HG03175 (cell line): ENCODE measurements around the gene AIFM3.

ENCODE experiments used
- ATAC-seq: cut with Tn5 transposase; IDR thresholded peaks from one replicate; pipeline ENCODE4 v1.9.1; 2021; ENCODE audit warnings: mild to moderate bottlenecking, moderate library complexity; ENCODE audit not compliant: unreplicated experiment

Gene AIFM3

GRCh38 chr22:21022955-21023614, 56.0 kb downstream of the AIFM3 start:
- no peak for ATAC-seq

DNA sequence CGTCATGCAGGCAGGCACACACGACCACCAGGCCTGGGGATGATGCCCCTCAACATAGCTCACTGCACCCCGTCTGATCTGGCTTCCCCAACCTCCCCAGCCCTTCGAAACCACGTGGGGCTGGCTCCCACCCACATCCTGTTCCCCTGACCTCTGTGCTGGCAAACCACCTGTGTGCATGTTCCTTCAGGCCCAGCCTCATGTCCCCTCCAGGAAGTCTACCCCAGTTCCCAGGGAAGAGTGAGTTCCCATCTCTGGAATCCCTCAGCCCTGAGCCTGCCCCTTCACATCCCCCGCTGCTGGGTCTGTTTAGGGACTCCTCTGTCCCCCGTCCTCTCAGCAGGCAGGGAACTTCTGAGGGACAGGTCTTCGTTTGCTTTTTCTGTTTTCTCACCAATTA, 58.2 kb downstream of the AIFM3 start:
- no peak for ATAC-seq

DNA sequence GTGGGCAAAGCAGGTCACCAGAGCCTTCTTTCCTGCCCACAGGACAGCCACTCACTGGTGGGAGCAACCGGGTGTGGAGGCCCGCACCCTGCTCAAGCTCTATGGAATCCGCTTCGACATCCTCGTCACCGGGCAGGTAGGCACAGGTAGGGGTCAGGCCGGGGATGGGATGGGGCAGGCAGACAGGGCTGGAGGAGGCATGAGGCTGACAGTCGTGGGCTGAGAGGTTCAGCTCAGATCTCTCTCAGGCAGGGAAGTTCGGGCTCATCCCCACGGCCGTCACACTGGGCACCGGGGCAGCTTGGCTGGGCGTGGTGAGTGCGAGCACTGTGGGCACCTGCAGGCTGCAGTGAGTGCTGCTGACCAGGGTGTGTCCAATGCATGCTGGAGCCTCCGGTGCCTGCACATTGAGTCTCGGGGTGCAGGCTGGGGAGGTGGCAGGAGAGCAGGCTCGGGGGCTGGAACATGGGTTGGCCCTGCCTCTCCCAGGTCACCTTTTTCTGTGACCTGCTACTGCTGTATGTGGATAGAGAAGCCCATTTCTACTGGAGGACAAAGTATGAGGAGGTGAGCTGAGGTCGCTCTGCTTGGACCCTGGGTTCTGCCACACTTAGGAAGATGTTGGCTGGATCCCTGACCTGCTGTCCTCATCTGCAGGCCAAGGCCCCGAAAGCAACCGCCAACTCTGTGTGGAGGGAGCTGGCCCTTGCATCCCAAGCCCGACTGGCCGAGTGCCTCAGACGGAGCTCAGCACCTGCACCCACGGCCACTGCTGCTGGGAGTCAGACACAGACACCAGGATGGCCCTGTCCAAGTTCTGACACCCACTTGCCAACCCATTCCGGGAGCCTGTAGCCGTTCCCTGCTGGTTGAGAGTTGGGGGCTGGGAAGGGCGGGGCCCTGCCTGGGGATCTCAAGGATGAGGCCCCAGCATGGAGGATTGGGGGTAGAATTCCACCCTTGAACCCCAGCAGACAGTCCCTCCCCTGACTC, 59.0 kb downstream of the AIFM3 start:
- ATAC-seq, result no peak

GRCh38 chr22:21026783-21027692, 60.0 kb downstream of the AIFM3 start:
- no peak for ATAC-seq

DNA sequence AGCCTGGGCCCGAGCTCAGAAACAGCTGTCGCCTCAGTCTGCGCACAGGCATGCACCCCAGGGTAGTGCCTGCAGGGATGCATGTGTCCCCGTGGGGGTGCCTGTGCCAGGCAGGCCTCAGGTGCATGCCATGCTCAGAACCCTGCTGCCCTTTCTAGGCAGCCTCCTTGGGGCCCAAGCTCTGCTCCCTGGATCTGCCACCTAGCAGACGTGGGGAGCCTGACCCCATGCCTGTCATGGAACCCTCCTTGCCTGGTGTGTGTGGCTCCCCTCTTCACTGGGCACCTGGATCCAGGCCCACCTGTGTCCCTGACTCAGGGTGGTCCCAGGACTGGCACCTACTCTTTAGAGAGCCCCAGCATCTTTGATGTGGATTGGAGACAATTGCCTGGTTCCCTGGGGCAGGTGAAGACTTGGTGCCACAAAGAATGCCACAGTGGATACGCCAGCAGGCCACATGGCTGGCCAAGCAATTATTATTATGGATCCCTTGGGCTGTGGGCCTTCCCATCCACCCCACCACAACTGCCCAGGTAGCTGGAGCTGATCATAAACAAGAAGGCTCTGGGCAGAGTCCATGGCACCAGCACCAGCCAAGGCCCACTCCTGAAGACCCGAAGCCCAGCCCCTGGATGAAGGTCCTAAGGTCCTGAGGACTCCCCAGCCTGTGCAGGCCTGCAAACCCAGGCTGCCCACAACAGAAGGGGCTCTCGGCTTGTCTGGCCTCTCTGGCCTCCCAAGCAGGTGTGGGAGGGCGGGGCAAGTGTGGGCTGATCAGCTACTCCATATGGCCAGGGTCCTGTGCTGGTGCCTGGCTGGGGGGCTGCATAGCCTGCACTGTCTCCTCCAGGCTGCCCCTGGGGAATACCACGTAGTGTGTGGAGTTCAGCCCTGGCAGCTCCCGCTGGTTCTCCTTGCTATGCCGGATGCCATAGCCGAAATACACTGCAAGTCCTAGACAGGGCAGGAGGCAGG, 61.5 kb downstream of the AIFM3 start:
- no peak for ATAC-seq

GRCh38 chr22:21029486-21030025, 62.5 kb downstream of the AIFM3 start:
- ATAC-seq, result no peak

- ATAC-seq, result no peak
Observed at GRCh38 chr22:21030032-21030431, 63.0 kb downstream of the AIFM3 start.
